Measurements from ENCODE around the gene EPS15. TPM values are rescaled to one million over a fixed set of nuclear protein-coding genes. Genes with fewer than 3 reads are reported as not detected.

Gene EPS15
- total RNA-seq, 1 experiment from 2014 or later: 54.4 TPM

- Histone ChIP-seq H3K9me3 (ENCODE audit: control insufficient read depth, insufficient read depth, low read depth, low read length) (no peaks in the 10 kb centered on the region), H3K4me3 (ENCODE audit: low read depth in 2 of 2, low read length in 2 of 2) (no peak overlapping the region), H3K27me3 (ENCODE audit: control insufficient read depth, insufficient read depth, low read length) (no peaks in the 10 kb centered on the region), H3K36me3 (ENCODE audit: control insufficient read depth, insufficient read depth, low read length) (no peaks in the 10 kb centered on the region), H3K27ac (ENCODE audit: low read length) (no peak overlapping the region), H3K4me1 (ENCODE audit: control insufficient read depth, insufficient read depth, low read length) (no peaks in the 10 kb centered on the region)
- in situ Hi-C loops (cut with HindIII; ENCODE audit: low pct_unique_long_range_greater_than_20kb, low sequenced_read_pairs) (no loop called here), intact Hi-C loops (cut with micrococcal nuclease; ENCODE audit: unreplicated experiment) (no loop called here)
- no TSS peak for BruUV-seq (replicated peaks)
- TF ChIP-seq REST (IDR thresholded peaks at IDR 0.05; ENCODE audit: insufficient read depth in 1 of 2, low read depth in 2 of 2, low read length in 1 of 2) (no peak), POLR2AphosphoS5 (IDR thresholded peaks at IDR 0.05; ENCODE audit: low read depth, low read length) (no peak), SIN3A (IDR thresholded peaks at IDR 0.05; ENCODE audit: borderline replicate concordance, insufficient read depth, low read depth, low read length) (no peak), TCF7L2 (IDR thresholded peaks at IDR 0.05; ENCODE audit: low read depth, low read length) (no peak)
- ATAC-seq (no peak), DNase-seq (ENCODE audit: low read depth, low spot score) (no peak)
- CTCF ChIA-PET: interaction anchor here (0.6 kb wide), 1 partner anchor 16 kb away, joined by 3 read pairs; no protein-coding TSS in a partner anchor
- POLR2A ChIA-PET: interaction anchor here (0.6 kb wide), 1 partner anchor 448 kb away, joined by 3 read pairs; no protein-coding TSS in a partner anchor
Measured at GRCh38 chr1:51351907-51352306, 167.2 kb downstream of the EPS15 start.

- no peaks in the 10 kb centered on the region for H3K9me3 ChIP-seq (ENCODE audit: control insufficient read depth, insufficient read depth, low read depth, low read length)
- in situ Hi-C loops (cut with HindIII; ENCODE audit: low pct_unique_long_range_greater_than_20kb, low sequenced_read_pairs) (no loop called here), intact Hi-C loops (cut with micrococcal nuclease; ENCODE audit: unreplicated experiment) (no loop called here)
- H3K4me1 ChIP-seq (ENCODE audit: control insufficient read depth, insufficient read depth, low read length): no peaks in the 10 kb centered on the region
- ChIA-PET CTCF (no interaction called here), POLR2A (no interaction called here)
- TF ChIP-seq POLR2AphosphoS5 (IDR thresholded peaks at IDR 0.05; ENCODE audit: low read depth, low read length) (no peak), CTCF (IDR thresholded peaks at IDR 0.05) (no peak), TCF7L2 (IDR thresholded peaks at IDR 0.05; ENCODE audit: low read depth, low read length) (no peak), REST (IDR thresholded peaks at IDR 0.05; ENCODE audit: insufficient read depth in 1 of 2, low read depth in 2 of 2, low read length in 1 of 2) (no peak), SIN3A (IDR thresholded peaks at IDR 0.05; ENCODE audit: borderline replicate concordance, insufficient read depth, low read depth, low read length) (no peak)
- ATAC-seq (no peak), DNase-seq (ENCODE audit: low read depth, low spot score) (no peak)
- no TSS peak for BruUV-seq (replicated peaks)
- no peaks in the 10 kb centered on the region for H3K27me3 ChIP-seq (ENCODE audit: control insufficient read depth, insufficient read depth, low read length)
- H3K36me3 ChIP-seq (ENCODE audit: control insufficient read depth, insufficient read depth, low read length): no peaks in the 10 kb centered on the region
- no peak overlapping the region for H3K4me3 ChIP-seq (ENCODE audit: low read depth in 2 of 2, low read length in 2 of 2)
- no peak overlapping the region for H3K27ac ChIP-seq (ENCODE audit: low read length)
Measured at GRCh38 chr1:51349862-51350261, 169.2 kb downstream of the EPS15 start.

Data from Panc1 (cell line).